DND-41 (cell line): ENCODE data around the gene GOLGA6L7.
"Not testable (repeated sequence)": the region's sequence is repeated elsewhere in the genome, so short reads cannot be mapped to it uniquely, and the experiment has no call there.

ENCODE experiments used
- ATAC-seq: fragments of 200-7000 bp; cut with Tn5 transposase; 3 replicates; pipeline ENCODE4 v1.9.1; 2021; ENCODE audit warnings: low read depth; ENCODE audit not compliant: insufficient read depth
- DNase-seq: peaks from one replicate; pipeline ENCODE4 v3.0.0-alpha.2; 2020
- H2AFZ ChIP-seq: 2 replicates; pipeline ENCODE4 v1.6.0; 2012; ENCODE audit warnings: low read depth, low read length
- H3K27ac ChIP-seq: 2 replicates; pipeline ENCODE4 v1.5.1; 2012; ENCODE audit warnings: low read length, inconsistent platforms
- H3K27me3 ChIP-seq: fragments of 200-600 bp; sonication (generic); 2 replicates; pipeline ENCODE4 v1.6.0; 2012; ENCODE audit warnings: low read length, mild to moderate bottlenecking, inconsistent platforms; ENCODE audit not compliant: insufficient read depth, poor library complexity
- H3K36me3 ChIP-seq: 2 replicates; pipeline ENCODE4 v1.5.1; 2012; ENCODE audit warnings: low read length, inconsistent platforms; ENCODE audit not compliant: insufficient read depth
- H3K4me1 ChIP-seq: 2 replicates; pipeline ENCODE4 v1.5.1; 2012; ENCODE audit warnings: mild to moderate bottlenecking, low read length; ENCODE audit not compliant: insufficient read depth
- H3K4me2 ChIP-seq: 2 replicates; pipeline ENCODE4 v1.6.0; 2012; ENCODE audit warnings: mild to moderate bottlenecking, moderate library complexity, low read length, inconsistent platforms; ENCODE audit not compliant: insufficient read depth
- H3K4me3 ChIP-seq, 2 experiments: fragments of 200-600 bp in 1 of 2; shearing (Covaris generic) in 1 of 2; 2 replicates each; pipeline ENCODE4 v1.5.1; 2012 to 2016; ENCODE audit warnings: inconsistent platforms in 2 of 2, low read length in 2 of 2, mild to moderate bottlenecking in 2 of 2, low read depth in 1 of 2, moderate library complexity in 1 of 2
- H3K79me2 ChIP-seq: 2 replicates; pipeline ENCODE4 v1.6.0; 2012; ENCODE audit warnings: low read length, inconsistent platforms; ENCODE audit not compliant: insufficient read depth
- H3K9ac ChIP-seq: 2 replicates; pipeline ENCODE4 v1.6.0; 2012; ENCODE audit warnings: low read depth, mild to moderate bottlenecking, inconsistent platforms, low read length, moderate library complexity
- H3K9me3 ChIP-seq: 2 replicates; pipeline ENCODE4 v1.5.1; 2012; ENCODE audit warnings: low read length, moderate library complexity, mild to moderate bottlenecking, inconsistent platforms; ENCODE audit not compliant: insufficient read depth, severe bottlenecking
- H4K20me1 ChIP-seq: 2 replicates; pipeline ENCODE4 v1.6.0; 2012; ENCODE audit warnings: low read length; ENCODE audit not compliant: insufficient read depth

Gene GOLGA6L7

DNA sequence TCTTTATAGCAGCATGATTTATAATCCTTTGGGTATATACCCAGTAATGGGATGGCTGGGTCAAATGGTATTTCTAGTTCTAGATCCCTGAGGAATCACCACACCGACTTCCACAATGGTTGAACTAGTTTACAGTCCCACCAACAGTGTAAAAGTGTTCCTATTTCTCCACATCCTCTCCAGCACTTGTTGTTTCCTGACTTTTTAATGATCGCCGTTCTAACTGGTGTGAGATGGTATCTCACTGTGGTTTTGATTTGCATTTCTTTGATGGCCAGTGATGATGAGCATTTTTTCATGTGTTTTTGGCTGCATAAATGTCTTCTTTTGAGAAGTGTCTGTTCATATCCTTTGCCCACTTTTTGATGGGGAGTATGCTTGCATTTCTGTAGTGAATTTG lies 30.3 kb downstream of the GOLGA6L7 start:
- H3K4me1 ChIP-seq = peaks cover 11% of the 10 kb centered on the region
- H3K36me3 ChIP-seq, H3K79me2 ChIP-seq, H3K27me3 ChIP-seq, H3K4me2 ChIP-seq, H3K9ac ChIP-seq, H3K27ac ChIP-seq, H2AFZ ChIP-seq, H3K9me3 ChIP-seq, DNase-seq, ATAC-seq, H4K20me1 ChIP-seq, H3K4me3 ChIP-seq: not testable (repeated sequence)

DNA sequence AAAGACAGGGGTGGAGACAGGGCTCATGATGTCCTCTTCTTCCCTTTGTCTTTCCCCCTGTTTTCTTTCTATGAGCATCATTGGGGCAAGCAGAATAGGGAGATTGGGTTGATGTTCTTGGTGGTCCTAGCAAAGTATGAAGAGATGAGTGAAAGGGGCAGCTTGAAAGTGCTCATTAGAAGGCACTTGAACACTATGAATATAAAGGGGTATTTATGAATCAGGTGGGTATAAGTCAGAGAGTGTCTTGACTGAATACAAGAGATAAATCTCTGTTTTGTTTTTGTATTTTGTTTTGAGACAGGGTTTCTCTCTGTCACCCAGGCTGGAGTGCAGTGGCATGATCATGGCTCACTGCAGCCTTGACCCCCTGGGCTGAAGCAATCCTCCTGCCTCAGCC lies 34.4 kb downstream of the GOLGA6L7 start:
- ATAC-seq, H3K79me2 ChIP-seq, H2AFZ ChIP-seq: not testable (repeated sequence)

DNA sequence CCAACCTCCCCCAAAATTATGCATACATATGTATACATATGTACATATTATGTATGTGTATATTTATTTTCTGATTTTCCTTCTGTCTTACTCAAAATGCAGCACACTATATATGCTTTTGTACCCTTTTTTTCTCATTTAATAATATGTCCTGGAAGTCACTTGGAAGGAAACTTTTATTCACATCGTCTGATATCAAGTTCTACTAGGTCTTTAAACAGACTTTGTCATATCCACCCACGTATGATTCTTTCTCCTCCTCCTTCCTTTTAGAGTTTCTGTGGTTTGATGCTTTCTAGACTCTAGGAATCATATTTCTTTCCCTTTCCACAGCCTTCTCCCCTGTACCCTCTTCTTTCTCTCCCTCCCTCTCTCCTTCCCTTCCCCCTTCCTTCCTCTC lies 35.1 kb downstream of the GOLGA6L7 start:
- not testable (repeated sequence) for H3K9ac ChIP-seq, H4K20me1 ChIP-seq, ATAC-seq, H3K4me3 ChIP-seq, H3K4me1 ChIP-seq, H3K79me2 ChIP-seq, H3K36me3 ChIP-seq, H2AFZ ChIP-seq, H3K27me3 ChIP-seq, DNase-seq, H3K4me2 ChIP-seq, H3K9me3 ChIP-seq, H3K27ac ChIP-seq

More for the DNA sequence above, 34.4 kb downstream of the GOLGA6L7 start:
- H3K27ac ChIP-seq, H3K9ac ChIP-seq, H3K27me3 ChIP-seq, H3K9me3 ChIP-seq, H4K20me1 ChIP-seq, H3K4me1 ChIP-seq, H3K36me3 ChIP-seq, H3K4me3 ChIP-seq, H3K4me2 ChIP-seq, DNase-seq: not testable (repeated sequence)

DNA sequence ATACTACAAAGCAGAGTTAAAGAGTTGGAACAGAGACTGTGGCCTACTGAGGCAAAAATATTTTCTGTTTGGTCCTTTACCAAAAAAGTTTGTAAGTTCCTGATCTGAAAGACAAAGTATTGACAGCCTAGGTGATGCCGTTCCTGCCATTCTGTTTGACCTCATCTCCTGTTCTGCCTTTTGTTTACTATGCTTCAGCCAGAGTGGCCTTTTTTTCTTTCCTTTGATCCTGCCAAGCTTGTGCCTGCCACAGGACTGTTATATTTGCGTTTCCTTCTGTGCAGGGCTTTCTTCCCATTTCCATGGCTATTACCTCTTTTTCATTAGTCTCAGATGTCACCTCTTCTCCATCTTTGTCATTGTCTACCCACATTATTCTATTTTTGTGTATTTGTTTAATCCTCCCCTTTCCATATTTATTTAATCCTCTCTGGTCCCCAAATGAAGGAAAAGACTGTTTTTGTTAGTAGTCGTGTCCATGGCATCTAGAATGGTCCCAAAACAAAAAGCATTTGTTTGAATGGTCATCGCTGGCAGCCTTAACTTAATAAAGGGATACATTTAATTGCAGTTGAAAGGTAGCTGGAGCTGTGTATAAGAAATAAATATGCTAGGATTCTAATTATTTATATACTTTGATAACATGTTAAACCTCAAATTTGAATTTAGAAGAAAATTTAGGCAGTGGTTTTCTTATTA lies 36.4 kb downstream of the GOLGA6L7 start:
- H3K27me3 ChIP-seq, H3K36me3 ChIP-seq, H3K79me2 ChIP-seq, H3K9ac ChIP-seq, H3K27ac ChIP-seq, H4K20me1 ChIP-seq, H3K4me1 ChIP-seq, DNase-seq, H3K4me3 ChIP-seq, H2AFZ ChIP-seq, H3K9me3 ChIP-seq, ATAC-seq, H3K4me2 ChIP-seq: not testable (repeated sequence)

DNA sequence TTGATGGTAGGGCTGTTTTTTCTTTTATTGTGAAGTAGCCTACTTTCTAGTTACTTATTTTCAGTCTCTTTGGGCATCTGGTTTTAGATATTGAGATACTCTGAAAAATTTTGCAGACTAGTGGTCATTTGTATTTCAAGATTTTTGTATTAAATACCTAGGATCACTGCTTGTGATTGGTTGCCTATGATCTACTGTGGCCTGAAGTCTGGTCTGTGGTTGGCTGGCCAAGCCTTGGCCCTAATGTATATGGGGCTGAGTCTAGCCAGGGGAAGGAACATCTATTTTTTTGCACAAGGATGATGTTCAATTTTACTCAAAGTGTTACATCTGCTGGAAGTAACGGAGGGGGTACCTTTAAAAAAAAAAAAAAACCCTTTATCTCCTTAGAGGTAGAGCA lies 38.0 kb downstream of the GOLGA6L7 start:
- not testable (repeated sequence) for H4K20me1 ChIP-seq, H3K36me3 ChIP-seq, H3K9me3 ChIP-seq, DNase-seq, H2AFZ ChIP-seq, H3K4me1 ChIP-seq, H3K4me2 ChIP-seq, H3K27me3 ChIP-seq, H3K9ac ChIP-seq, H3K27ac ChIP-seq, H3K4me3 ChIP-seq, ATAC-seq, H3K79me2 ChIP-seq

DNA sequence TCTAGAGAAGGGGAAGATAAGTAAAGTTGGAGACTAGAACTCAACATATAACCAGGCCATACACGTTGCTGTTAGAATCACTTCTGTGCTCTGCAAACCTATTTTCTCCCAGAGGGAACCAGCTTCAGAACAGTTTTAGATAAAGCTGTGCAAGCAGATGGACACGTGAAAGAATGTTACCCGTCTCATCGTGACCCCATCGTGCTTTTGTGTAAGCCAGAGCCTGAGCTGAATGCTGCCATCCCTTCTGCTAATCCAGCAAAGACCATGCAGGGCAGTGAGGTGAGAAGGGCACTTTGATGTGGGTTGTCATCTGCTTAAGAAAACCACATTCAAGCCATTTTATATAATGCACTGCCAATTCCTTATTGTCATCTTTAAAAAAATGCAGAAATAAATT lies 40.3 kb downstream of the GOLGA6L7 start:
- H3K36me3 ChIP-seq = not testable (repeated sequence)

DNA sequence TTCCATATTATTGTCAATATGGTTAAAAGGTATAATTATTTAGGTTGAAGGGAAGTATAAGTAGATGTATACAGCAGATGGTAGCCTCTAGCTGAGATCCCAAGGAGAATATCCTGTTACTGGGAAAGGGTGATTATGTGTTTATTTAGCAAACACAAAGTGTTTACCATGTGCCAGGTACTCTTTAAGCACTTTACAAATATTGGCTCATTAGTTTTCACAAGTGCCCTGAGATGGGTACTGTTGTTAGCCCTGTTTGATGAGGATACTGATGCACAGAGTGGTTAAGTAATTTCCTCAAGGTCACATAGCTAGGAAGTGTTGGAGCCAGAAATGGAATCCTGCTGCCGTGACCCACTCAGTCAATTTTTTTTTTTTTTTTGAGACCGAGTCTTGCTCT lies 48.1 kb downstream of the GOLGA6L7 start:
- H3K36me3 ChIP-seq, DNase-seq, H2AFZ ChIP-seq, H3K27me3 ChIP-seq, H3K79me2 ChIP-seq, ATAC-seq, H3K27ac ChIP-seq, H3K9me3 ChIP-seq, H3K9ac ChIP-seq, H3K4me2 ChIP-seq, H3K4me1 ChIP-seq, H4K20me1 ChIP-seq, H3K4me3 ChIP-seq: not testable (repeated sequence)

More for the DNA sequence above, 40.3 kb downstream of the GOLGA6L7 start:
- not testable (repeated sequence) for DNase-seq, H3K9me3 ChIP-seq, H3K27ac ChIP-seq, H3K27me3 ChIP-seq, H3K4me2 ChIP-seq, H3K79me2 ChIP-seq, H3K4me1 ChIP-seq, H3K9ac ChIP-seq, H3K4me3 ChIP-seq, H2AFZ ChIP-seq, H4K20me1 ChIP-seq
- ATAC-seq = 0 out of 3 replicates have a peak, but pooled peaks have one; percentile 55

DNA sequence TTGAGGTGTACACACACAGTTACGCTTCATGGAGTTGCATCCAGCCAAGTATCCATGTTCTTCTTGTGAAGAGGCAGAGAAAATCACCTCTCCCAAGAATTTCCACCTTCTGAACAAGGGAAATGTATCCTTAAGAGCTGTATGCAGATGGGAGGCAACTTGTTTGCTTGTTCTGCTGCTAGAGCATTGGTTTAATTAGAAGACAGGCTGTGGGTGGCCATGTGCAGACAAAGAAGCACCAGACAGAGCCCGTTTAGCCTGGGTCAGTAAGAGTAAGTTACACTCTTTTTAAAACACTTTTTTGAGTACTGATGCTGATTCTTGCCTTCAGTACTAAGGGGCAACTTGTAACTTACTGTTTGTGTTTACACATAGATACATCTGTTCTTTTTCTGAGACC lies 50.2 kb downstream of the GOLGA6L7 start:
- not testable (repeated sequence) for DNase-seq, H3K4me3 ChIP-seq, ATAC-seq

More for the DNA sequence above, 50.2 kb downstream of the GOLGA6L7 start:
- H3K36me3 ChIP-seq, H3K9ac ChIP-seq, H3K9me3 ChIP-seq, H3K4me1 ChIP-seq, H2AFZ ChIP-seq, H3K79me2 ChIP-seq, H3K4me2 ChIP-seq, H4K20me1 ChIP-seq, H3K27ac ChIP-seq, H3K27me3 ChIP-seq: not testable (repeated sequence)
